MM.1S (cell line): ENCODE measurements around the gene OPRL1.

Experiments
- CTCF ChIP-seq: fragments of 300-600 bp; sonication (generic); IDR thresholded peaks from 2 replicates; pipeline ENCODE4 v1.5.1; 2016; ENCODE audit warnings: antibody characterized with exemption, low read length, mixed read lengths
- EZH2 ChIP-seq: fragments of 300-600 bp; sonication (generic); optimal IDR thresholded peaks from 2 replicates; pipeline ENCODE3; 2017; ENCODE audit warnings: low read depth, mild to moderate bottlenecking, antibody characterized with exemption, low read length, mixed read lengths

- TF ChIP-seq EZH2 (no peak), CTCF (no peak)
These were observed 15.7 kb upstream of the OPRL1 start for GRCh38 chr20:64064145-64064698.
